ENCODE measurements around the gene CD37.

CD37 gene

GRCh38 chr19:49364083-49364737, 29.0 kb downstream of the CD37 start:
- Histone ChIP-seq H3K27ac (ENCODE audit: low read depth, low read length, poor library complexity, severe bottlenecking) (no peak overlapping the region), H3K4me1 (ENCODE audit: insufficient read depth, low read length, severe bottlenecking) (peaks cover 38% of the 10 kb centered on the region), H2AFZ (ENCODE audit: low read length) (no peak overlapping the region), H3K79me2 (ENCODE audit: insufficient read depth, low read length) (no peaks in the 10 kb centered on the region), H4K20me1 (ENCODE audit: insufficient read depth, low read length) (no peaks in the 10 kb centered on the region), H3K4me3 (ENCODE audit: low read depth, low read length, poor library complexity, severe bottlenecking) (peak overlapping the region; percentile 34), H3K9me3 (ENCODE audit: low read length) (peaks cover 6% of the 10 kb centered on the region; the same call in 1 of the 2 replicates), H3K36me3 (ENCODE audit: insufficient read depth, low read length) (no peaks in the 10 kb centered on the region; the same call in 1 of the 2 replicates), H3K27me3 (ENCODE audit: insufficient read depth, low read length) (peaks cover 18% of the 10 kb centered on the region; the same call in 1 of the 2 replicates), H3K9ac (ENCODE audit: low read length) (no peak overlapping the region), H3F3A (ENCODE audit: insufficient read depth, low read length) (no peaks in the 10 kb centered on the region), H3K4me2 (ENCODE audit: low read length) (peak overlapping the region; percentile 47), H3K9me2 (ENCODE audit: low read depth, low read length) (no peaks in the 10 kb centered on the region)
- TF ChIP-seq EZH2 (IDR thresholded peaks at IDR 0.05; ENCODE audit: borderline replicate concordance, low read length): no peak

- H3K4me2 ChIP-seq (ENCODE audit: low read length): no peak overlapping the region
- no peak overlapping the region for H3K4me3 ChIP-seq (ENCODE audit: low read depth, low read length, poor library complexity, severe bottlenecking)
- no peak overlapping the region for H3K9ac ChIP-seq (ENCODE audit: low read length)
- peak overlapping the region; percentile 40 for H3K27ac ChIP-seq (ENCODE audit: low read depth, low read length, poor library complexity, severe bottlenecking)
- H3K9me3 ChIP-seq (ENCODE audit: low read length): peaks cover 13% of the 10 kb centered on the region
- peaks cover 38% of the 10 kb centered on the region for H3K4me1 ChIP-seq (ENCODE audit: insufficient read depth, low read length, severe bottlenecking)
- no peaks in the 10 kb centered on the region for H3F3A ChIP-seq (ENCODE audit: insufficient read depth, low read length)
- no peak overlapping the region for H2AFZ ChIP-seq (ENCODE audit: low read length)
- H4K20me1 ChIP-seq (ENCODE audit: insufficient read depth, low read length): no peaks in the 10 kb centered on the region
- peaks cover 10% of the 10 kb centered on the region; the same call in 1 of the 2 replicates for H3K27me3 ChIP-seq (ENCODE audit: insufficient read depth, low read length)
- H3K9me2 ChIP-seq (ENCODE audit: low read depth, low read length): no peaks in the 10 kb centered on the region
- TF ChIP-seq, protein P1, sequence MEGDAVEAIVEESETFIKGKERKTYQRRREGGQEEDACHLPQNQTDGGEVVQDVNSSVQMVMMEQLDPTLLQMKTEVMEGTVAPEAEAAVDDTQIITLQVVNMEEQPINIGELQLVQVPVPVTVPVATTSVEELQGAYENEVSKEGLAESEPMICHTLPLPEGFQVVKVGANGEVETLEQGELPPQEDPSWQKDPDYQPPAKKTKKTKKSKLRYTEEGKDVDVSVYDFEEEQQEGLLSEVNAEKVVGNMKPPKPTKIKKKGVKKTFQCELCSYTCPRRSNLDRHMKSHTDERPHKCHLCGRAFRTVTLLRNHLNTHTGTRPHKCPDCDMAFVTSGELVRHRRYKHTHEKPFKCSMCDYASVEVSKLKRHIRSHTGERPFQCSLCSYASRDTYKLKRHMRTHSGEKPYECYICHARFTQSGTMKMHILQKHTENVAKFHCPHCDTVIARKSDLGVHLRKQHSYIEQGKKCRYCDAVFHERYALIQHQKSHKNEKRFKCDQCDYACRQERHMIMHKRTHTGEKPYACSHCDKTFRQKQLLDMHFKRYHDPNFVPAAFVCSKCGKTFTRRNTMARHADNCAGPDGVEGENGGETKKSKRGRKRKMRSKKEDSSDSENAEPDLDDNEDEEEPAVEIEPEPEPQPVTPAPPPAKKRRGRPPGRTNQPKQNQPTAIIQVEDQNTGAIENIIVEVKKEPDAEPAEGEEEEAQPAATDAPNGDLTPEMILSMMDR (IDR thresholded peaks at IDR 0.05; ENCODE audit: low read length): no peak
- no peak for TF ChIP-seq EZH2 (IDR thresholded peaks at IDR 0.05; ENCODE audit: borderline replicate concordance, low read length)
- H3K79me2 ChIP-seq (ENCODE audit: insufficient read depth, low read length): no peaks in the 10 kb centered on the region
- peaks cover 6% of the 10 kb centered on the region; the same call in 1 of the 2 replicates for H3K36me3 ChIP-seq (ENCODE audit: insufficient read depth, low read length)
Measured at GRCh38 chr19:49366110-49366509, 30.9 kb downstream of the CD37 start.

GRCh38 chr19:49368711-49369358, 33.6 kb downstream of the CD37 start:
- peaks cover 6% of the 10 kb centered on the region; the same call in 1 of the 2 replicates for H3K36me3 ChIP-seq (ENCODE audit: insufficient read depth, low read length)
- TF ChIP-seq, protein P1 (IDR thresholded peaks at IDR 0.05; ENCODE audit: low read length): no peak
- no peak for TF ChIP-seq EZH2 (IDR thresholded peaks at IDR 0.05; ENCODE audit: borderline replicate concordance, low read length)

More at GRCh38 chr19:49368711-49369358, 33.6 kb downstream of the CD37 start:
- Histone ChIP-seq H3K9me2 (ENCODE audit: low read depth, low read length) (no peaks in the 10 kb centered on the region), H3K27me3 (ENCODE audit: insufficient read depth, low read length) (no peaks in the 10 kb centered on the region; the same call in 1 of the 2 replicates), H3K9ac (ENCODE audit: low read length) (no peak overlapping the region), H4K20me1 (ENCODE audit: insufficient read depth, low read length) (no peaks in the 10 kb centered on the region), H3K4me1 (ENCODE audit: insufficient read depth, low read length, severe bottlenecking) (peaks cover 22% of the 10 kb centered on the region), H3K79me2 (ENCODE audit: insufficient read depth, low read length) (no peaks in the 10 kb centered on the region), H3K4me3 (ENCODE audit: low read depth, low read length, poor library complexity, severe bottlenecking) (no peak overlapping the region), H3K9me3 (ENCODE audit: low read length) (peaks cover 13% of the 10 kb centered on the region), H3K4me2 (ENCODE audit: low read length) (no peak overlapping the region), H3K27ac (ENCODE audit: low read depth, low read length, poor library complexity, severe bottlenecking) (no peak overlapping the region), H3F3A (ENCODE audit: insufficient read depth, low read length) (no peaks in the 10 kb centered on the region), H2AFZ (ENCODE audit: low read length) (no peak overlapping the region)
